Psoas muscle (tissue), 8 donors: ENCODE measurements around the gene DNM3. TPM values are rescaled to one million over a fixed set of nuclear protein-coding genes. Genes with fewer than 3 reads are reported as not detected.

Experiments used
- ATAC-seq, 4 donors: fragments of 200-7000 bp; cut with Tn5 transposase; one replicate each; pipeline ENCODE4 v1.9.1; 2020; ENCODE audit warnings: moderate library complexity in 3 of 4, mild to moderate bottlenecking in 2 of 4
- DNase-seq, 2 donors: peaks; one replicate each; pipeline ENCODE4 v3.0.0-alpha.2; 2020
- H3K27ac ChIP-seq: fragments of 200-600 bp; one replicate; pipeline ENCODE4 v1.8.0; 2022
- H3K27me3 ChIP-seq, 3 donors: fragments of 200-600 bp in 1 of 3; one replicate each; pipeline versions ENCODE4 v1.6.1 to v1.8.0; 2013 to 2022; ENCODE audit warnings: low read length in 2 of 3, mild to moderate bottlenecking in 2 of 3, moderate library complexity in 1 of 3; ENCODE audit not compliant: insufficient read depth in 3 of 3
- H3K36me3 ChIP-seq, 2 donors: fragments of 200-600 bp in 1 of 2; one replicate each; pipeline versions ENCODE4 v1.6.1 to v1.8.0; 2013 to 2022; ENCODE audit warnings: low read depth in 1 of 2, mild to moderate bottlenecking in 1 of 2, moderate library complexity in 1 of 2; ENCODE audit not compliant: insufficient read depth in 1 of 2
- H3K4me1 ChIP-seq: fragments of 200-600 bp; one replicate; pipeline ENCODE4 v1.8.0; 2022
- H3K4me3 ChIP-seq: fragments of 200-600 bp; one replicate; pipeline ENCODE4 v1.8.0; 2022; ENCODE audit warnings: mild to moderate bottlenecking
- H3K9me3 ChIP-seq: fragments of 200-600 bp; one replicate; pipeline ENCODE4 v1.8.0; 2022
- CTCF ChIP-seq: fragments of 200-600 bp; IDR thresholded peaks from one replicate; pipeline ENCODE4 v1.8.0; 2022; ENCODE audit warnings: antibody characterized with exemption
- WGBS, 3 donors: extraction: QIAGEN DNeasy Blood & Tissue Kit; methylation state at CpG; one replicate each; pipeline versions ENCODE4 v1.1.6 to v1.1.7; 2013; 5-methylcytosine and 5-hydroxymethylcytosine counted together
- intact Hi-C, 2 donors: fragments of 100-400 bp; cut with DNase I; formaldehyde crosslinking; loops; one replicate each; pipeline versions ENCODE4 v1.11.0 to v1.14.2; 2022
- polyA plus RNA-seq, 3 donors: library from polyadenylated mRNA; stranded (reverse); fragments of 200-250 nt; gene quantifications; one replicate each; pipeline ENCODE4 v1.2.3, GENCODE V29; 2013
- total RNA-seq, 4 donors: library from RNA; stranded (reverse); fragmentation: NEBNext Ultra II Directional in 2 of 4; extraction: Animal tissue kit (Norgen Biotek cat#: 25700) in 2 of 4; gene quantifications; one replicate each; pipeline versions ENCODE4 v1.2.1 to v1.2.4, GENCODE V29; 2021 to 2023
- donor health status: healthy with polysubstance abuse.
- donor health status: DM: no; HTN: no; CAD: no; lungs with moderate emphysema.
- donor health status: Bipolar disorder and iron deficiency.
- donor health status: healthy.
- donor health status: DM: yes; HTN: yes; CAD: no.
- donor health status: DM: no; HTN: no; CAD: no.
- donor health status: DM: no; HTN: no; CAD: no.
- donor health status: DM: yes; HTN: yes; CAD: no.

The DNM3 gene
- total and polyA plus RNA-seq, 7 donors = 0.31 to 1.0 (median 0.77) TPM

GRCh38 chr1:171919891-171920887 lies 78.9 kb downstream of the DNM3 start:
- no peaks in the 10 kb centered on the region for H3K4me1 ChIP-seq
- no peak for DNase-seq
- no peak overlapping the region for H3K4me3 ChIP-seq
- peaks cover 3% of the 10 kb centered on the region for H3K9me3 ChIP-seq
- ATAC-seq = no peak
- TF ChIP-seq CTCF = no peak
- no peak overlapping the region for H3K27ac ChIP-seq
- whole genome bisulfite sequencing, 3 donors = 72 to 79% (median 78%) methylated on average over 5 of the region's 5 CpGs
- H3K27me3 ChIP-seq = peaks cover 0 to 3% (median 0%) of the 10 kb centered on the region in 3 donors
- no peaks in the 10 kb centered on the region for H3K36me3 ChIP-seq
- intact Hi-C loops = no loop called here

GRCh38 chr1:171922999-171923398 lies 81.7 kb downstream of the DNM3 start:
- Histone ChIP-seq H3K4me1 (no peaks in the 10 kb centered on the region), H3K4me3 (no peak overlapping the region), H3K36me3 (no peaks in the 10 kb centered on the region), H3K9me3 (peaks cover 3% of the 10 kb centered on the region), H3K27ac (no peak overlapping the region), H3K27me3 (no peaks in the 10 kb centered on the region)
- intact Hi-C loops = no loop called here
- no peak for TF ChIP-seq CTCF
- WGBS, 3 donors = 82 to 88% (median 87%) methylated on average over 2 of the region's 2 CpGs
- DNase-seq (no peak), ATAC-seq (no peak)

- H3K4me1 ChIP-seq = no peaks in the 10 kb centered on the region
- WGBS, 3 donors = 97 to 98% (median 97%) methylated on average over 2 of the region's 2 CpGs
- no peaks in the 10 kb centered on the region for H3K36me3 ChIP-seq
- no peak overlapping the region for H3K27ac ChIP-seq
- DNase-seq (no peak), ATAC-seq (no peak)
- H3K9me3 ChIP-seq = peaks cover under 1% of the 10 kb centered on the region
- no peak for TF ChIP-seq CTCF
- no peaks in the 10 kb centered on the region for H3K27me3 ChIP-seq
- intact Hi-C loops = no loop called here
- no peak overlapping the region for H3K4me3 ChIP-seq
These were observed 87.8 kb downstream of the DNM3 start for GRCh38 chr1:171929121-171929520.

- H3K9me3 ChIP-seq = no peaks in the 10 kb centered on the region
- intact Hi-C loops = no loop called here
- no peak overlapping the region for H3K27ac ChIP-seq
- TF ChIP-seq CTCF = no peak
- no peaks in the 10 kb centered on the region for H3K27me3 ChIP-seq
- no peaks in the 10 kb centered on the region for H3K36me3 ChIP-seq
- ATAC-seq (no peak), DNase-seq (no peak)
- H3K4me3 ChIP-seq = no peak overlapping the region
- H3K4me1 ChIP-seq = no peaks in the 10 kb centered on the region
These were observed 90.5 kb downstream of the DNM3 start for GRCh38 chr1:171931752-171932151.
